Measurements from ENCODE around the gene CLCN5. TPM values are rescaled to one million over a fixed set of nuclear protein-coding genes. Genes with fewer than 3 reads are reported as not detected.

Gene CLCN5
- total RNA-seq (2014; rRNA removed; shearing (Covaris generic); ENCODE audit: low replicate concordance), result 0.34 and 3.9 TPM in 2 replicates

DNA sequence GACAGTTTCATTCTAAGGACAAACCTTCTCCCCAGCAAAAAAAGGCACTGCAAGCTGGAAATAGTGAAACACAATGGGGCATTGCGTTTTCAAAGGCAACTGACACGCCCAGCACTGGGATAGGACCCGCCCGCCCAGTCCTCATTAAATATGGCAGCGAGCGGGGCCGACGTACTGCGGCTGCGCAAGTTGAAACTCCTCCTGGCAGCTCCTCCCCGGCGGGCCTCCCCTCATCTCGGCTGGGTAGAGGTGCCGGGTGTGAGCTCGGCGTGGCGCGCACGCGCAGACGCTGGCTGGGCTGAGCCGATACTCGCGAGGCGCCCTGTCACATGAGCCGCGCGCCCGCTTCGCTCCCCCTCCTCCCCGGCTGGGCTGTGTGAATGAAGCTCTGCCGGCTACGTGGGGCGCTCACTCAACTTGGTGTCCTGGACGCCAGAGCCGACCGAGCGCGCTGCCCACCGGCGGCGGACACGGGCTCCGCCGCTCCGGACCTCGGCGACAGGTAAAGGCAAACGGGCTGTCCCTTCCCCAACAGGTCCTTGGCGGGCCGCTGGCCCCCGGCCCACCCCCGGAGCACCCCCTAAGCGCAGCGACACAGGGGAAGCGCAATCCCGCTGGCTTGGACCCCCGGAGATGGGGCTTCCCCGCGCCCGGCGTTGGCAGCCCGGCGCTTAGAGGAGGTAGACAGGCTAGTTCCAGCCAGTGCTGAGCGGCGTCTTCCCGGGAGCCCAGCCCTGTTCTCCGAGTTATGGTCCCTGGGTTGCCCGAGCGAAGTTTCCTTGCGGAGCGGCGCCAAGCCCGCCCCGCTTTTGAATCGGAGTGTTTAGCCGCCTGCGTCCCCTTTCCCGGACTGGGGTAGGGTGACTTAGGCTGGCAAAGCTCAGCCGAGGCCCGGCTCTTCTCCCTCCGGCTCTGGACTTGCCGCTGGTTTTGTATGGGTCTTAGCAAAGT is at the start of gene CLCN5:
TSS of gene CLCN5 (plus strand) at position 306 of the 951 bp plus-strand sequence. CDS start 2,703 bp downstream, outside the sequence.
- in situ Hi-C loops (cut with HindIII; ENCODE audit: low pct_unique_long_range_greater_than_20kb, low sequenced_read_pairs), result no loop called here
- peak; percentile 94 for DNase-seq (ENCODE audit: low read depth)

DNA sequence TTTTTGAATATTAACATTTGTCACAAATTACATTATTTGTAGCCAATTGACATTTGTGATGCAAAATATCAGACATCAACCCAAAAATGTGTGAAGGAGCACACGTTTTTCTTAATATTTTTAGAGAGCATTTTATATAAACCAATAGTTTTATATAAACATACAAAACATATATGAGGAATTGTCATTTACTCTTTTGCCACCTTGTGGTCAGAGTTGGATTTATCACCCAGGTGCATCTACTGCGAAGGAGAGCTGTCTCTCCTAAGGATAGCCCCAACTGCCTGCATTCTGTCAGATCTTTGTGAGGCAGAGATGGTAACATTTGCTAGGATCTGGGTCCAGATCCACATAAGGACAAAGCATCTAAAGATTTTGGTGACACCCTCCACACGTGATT is 45.6 kb upstream of the CLCN5 start:
- in situ Hi-C loops (cut with HindIII; ENCODE audit: low pct_unique_long_range_greater_than_20kb, low sequenced_read_pairs), result no loop called here

DNA sequence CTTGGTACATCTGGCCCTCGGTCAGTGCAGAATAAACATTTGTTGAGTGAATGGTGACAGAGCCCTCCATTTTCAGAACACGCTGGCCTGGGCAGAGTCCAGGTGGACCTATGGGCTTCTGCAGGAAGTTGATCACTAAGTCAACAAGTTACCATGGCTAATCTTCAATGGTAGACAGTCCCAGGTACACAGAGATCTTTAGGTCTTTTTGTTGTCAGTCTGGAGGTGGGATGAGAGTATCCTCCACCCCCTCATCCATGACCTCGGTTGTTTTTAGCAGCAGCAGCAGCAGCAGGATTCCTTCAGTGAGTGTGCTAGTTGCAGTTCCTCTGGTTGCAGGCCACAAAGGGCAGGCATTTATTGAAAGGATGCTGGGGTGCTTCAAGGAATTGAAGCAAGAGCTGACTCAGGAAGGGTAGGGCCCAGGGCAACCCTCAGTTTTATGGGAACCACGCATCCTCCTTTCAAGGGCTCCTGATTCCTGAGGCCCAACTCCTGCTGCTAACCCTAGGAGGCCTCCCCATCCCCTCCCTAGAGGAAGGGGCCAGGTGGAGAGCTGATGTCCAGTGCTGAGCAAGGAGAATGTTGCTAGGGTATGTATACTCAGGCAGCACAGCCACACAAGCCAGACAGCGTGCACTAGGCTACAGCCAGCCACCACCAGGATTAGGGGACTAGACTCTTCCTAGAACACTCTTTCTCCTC is 44.8 kb upstream of the CLCN5 start:
- in situ Hi-C loops (cut with HindIII; ENCODE audit: low pct_unique_long_range_greater_than_20kb, low sequenced_read_pairs), result no loop called here
- DNase-seq (ENCODE audit: low read depth), result no peak

More for the DNA sequence above, 45.6 kb upstream of the CLCN5 start:
- peak; percentile 26 for DNase-seq (ENCODE audit: low read depth)

DNA sequence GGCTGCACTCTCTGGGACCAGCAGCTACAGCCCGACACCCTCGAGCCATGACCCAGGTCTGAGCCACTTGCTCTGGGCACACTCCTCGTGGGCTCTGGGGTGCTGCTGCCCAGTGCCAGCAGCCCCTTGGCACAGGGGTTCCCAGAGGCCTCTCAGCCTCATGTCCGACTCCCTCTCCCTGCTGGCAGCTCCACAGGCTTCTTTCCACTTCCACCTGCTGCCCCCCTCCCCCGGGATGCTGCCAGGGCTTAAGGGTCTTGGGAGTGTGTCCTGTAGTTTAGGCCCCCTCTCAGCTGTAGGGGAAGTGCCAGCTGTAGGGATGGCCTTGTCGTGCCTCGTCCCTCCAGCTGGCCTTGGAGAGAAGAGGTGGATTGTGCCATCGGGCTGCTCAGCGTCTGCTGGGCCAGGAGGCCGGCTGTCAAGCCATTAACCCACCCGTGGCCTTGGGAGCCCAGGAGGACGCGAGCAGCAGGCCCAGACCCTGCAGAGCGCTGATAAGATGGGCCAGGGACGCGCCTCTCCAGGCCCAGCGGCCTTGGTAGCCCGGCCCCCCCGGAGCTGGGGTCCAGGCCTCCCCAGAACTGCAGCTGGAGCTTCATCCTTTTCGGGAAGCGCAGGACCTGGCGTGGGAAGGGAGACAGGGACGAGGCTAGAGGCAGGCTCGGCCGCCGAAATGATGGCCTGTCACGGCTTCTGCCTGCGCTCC is 44.1 kb upstream of the CLCN5 start:
- in situ Hi-C loops (cut with HindIII; ENCODE audit: low pct_unique_long_range_greater_than_20kb, low sequenced_read_pairs), result no loop called here
- no peak for DNase-seq (ENCODE audit: low read depth)

DNA sequence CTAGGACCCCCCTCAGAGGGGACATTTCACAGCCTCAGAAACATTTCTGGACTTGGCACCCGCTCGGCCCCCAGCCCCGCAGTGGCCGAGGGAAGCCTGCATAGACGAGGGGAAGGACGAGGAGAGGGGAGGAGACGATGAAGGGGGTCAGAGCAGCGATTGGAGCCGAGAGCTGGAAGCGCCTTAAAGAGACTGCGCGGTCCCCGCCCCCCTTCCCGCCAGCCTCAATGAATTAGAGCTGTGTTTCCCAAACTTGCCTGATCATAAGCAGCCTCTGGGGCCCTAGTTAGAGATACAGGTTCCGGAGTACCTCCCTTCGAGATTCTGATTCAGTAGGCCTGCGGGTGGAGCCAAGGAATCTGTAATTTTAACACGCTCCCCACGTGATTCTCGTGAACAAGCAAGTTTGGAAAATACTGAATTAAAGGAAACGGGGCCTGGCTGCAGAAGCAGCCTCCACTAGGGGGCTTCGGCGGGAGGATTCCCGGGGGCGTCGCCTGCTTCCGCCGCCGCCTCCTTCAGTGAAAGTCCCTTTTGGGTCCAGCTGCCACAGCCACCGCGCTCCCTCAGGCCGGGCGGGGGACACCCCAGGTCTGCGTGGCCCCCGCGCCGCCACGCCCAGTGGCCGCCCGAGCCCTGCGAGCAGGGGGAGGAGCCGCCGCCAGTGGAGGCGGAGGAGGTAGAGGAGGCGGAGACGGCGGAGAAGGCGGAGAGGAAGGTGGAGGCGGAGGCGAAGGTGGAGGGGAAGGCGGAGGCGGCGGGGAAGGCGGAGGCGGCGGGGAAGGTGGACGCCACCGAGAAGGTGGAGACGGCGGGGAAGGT is 43.4 kb upstream of the CLCN5 start, which contains the start of gene USP27X:
TSS of gene USP27X (plus strand) at position 651 of the 822 bp plus-strand sequence. CDS start 824 bp downstream, outside the sequence.
- DNase-seq (ENCODE audit: low read depth), result peak; percentile 92
- in situ Hi-C loops (cut with HindIII; ENCODE audit: low pct_unique_long_range_greater_than_20kb, low sequenced_read_pairs), result no loop called here

DNA sequence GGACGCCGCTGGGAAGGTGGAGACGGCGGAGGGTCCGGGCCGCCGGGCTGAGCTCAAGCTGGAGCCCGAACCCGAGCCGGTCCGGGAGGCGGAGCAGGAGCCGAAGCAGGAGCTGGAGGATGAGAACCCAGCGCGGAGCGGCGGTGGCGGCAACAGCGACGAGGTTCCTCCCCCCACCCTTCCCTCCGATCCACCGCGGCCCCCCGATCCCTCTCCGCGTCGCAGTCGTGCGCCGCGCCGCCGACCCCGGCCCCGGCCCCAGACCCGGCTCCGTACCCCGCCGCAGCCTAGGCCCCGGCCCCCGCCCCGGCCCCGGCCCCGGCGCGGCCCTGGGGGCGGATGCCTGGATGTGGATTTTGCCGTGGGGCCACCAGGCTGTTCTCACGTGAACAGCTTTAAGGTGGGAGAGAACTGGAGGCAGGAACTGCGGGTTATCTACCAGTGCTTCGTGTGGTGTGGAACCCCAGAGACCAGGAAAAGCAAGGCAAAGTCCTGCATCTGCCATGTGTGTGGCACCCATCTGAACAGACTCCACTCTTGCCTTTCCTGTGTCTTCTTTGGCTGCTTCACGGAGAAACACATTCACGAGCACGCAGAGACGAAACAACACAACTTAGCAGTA is 42.6 kb upstream of the CLCN5 start:
- no peak for DNase-seq (ENCODE audit: low read depth)
- in situ Hi-C loops (cut with HindIII; ENCODE audit: low pct_unique_long_range_greater_than_20kb, low sequenced_read_pairs), result no loop called here

DNA sequence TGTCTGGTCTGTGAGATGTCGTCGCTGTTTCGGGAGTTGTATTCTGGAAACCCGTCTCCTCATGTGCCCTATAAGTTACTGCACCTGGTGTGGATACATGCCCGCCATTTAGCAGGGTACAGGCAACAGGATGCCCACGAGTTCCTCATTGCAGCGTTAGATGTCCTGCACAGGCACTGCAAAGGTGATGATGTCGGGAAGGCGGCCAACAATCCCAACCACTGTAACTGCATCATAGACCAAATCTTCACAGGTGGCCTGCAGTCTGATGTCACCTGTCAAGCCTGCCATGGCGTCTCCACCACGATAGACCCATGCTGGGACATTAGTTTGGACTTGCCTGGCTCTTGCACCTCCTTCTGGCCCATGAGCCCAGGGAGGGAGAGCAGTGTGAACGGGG is 41.7 kb upstream of the CLCN5 start:
- in situ Hi-C loops (cut with HindIII; ENCODE audit: low pct_unique_long_range_greater_than_20kb, low sequenced_read_pairs), result no loop called here
- DNase-seq (ENCODE audit: low read depth), result no peak

DNA sequence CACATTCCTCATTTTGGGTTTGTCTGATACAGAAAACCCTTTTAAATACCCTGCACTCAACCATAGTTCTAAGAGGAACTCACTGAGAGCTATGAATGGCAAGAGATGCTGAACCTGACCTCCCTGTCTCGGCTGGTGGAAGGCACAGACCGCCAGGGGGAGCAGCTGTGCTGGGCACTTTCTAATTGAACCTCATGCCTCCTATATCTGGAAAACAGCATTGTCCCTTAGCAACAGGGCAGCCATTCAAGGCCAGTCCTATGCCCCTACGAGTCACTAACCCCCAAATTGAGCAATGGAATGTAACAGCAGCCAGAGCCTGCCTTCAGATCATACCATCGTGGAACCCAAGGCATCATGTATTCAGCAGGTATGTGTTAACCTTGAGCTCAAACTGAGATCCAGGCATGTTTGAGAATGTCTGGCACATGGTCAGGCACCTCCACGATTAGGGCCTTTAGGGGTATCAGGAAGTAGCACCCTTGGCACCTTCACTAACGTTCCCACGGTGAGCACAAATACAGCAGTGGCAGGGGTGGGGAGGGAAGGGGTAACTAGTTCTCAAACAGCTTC is 38.0 kb upstream of the CLCN5 start:
- DNase-seq (ENCODE audit: low read depth), result peak; percentile 38
- in situ Hi-C loops (cut with HindIII; ENCODE audit: low pct_unique_long_range_greater_than_20kb, low sequenced_read_pairs), result no loop called here

DNA sequence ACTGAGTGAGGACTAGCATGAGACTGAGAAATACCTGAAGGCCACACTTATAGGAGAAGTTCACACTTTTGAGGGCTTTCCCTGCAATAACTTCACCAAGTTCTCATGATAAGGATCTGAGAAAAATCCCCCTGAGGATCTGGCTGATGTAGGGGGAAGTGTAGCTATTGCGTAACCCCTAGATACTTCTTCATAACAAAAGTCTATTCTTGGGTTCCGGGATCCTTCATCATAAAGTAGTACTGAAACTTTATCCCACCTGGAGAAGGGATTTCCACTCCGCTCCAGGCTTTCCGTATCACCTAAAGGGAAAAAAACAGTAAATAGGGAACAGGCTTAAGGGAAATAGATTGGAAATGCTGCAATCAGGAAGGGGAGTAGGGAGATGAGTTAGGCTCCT is 29.9 kb upstream of the CLCN5 start:
- in situ Hi-C loops (cut with HindIII; ENCODE audit: low pct_unique_long_range_greater_than_20kb, low sequenced_read_pairs), result no loop called here

DNA sequence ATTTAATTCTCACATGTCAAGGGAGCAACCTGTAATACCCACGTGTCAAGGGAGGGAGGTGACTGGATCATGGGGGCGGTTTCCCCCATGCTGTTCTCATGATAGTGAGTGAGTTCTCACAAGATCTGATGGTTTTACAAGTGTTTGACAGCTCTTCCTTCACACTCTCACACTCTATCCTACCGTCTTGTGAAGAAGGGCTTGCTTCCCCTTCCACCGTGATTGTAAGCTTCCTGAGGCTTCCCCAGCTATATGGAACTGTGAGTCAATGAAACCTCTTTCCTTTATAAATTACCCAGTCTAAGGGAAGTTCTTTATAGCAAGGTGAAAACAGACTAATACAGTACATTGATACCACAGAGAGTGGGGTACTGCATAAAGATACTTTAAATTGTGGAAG is 25.4 kb upstream of the CLCN5 start:
- in situ Hi-C loops (cut with HindIII; ENCODE audit: low pct_unique_long_range_greater_than_20kb, low sequenced_read_pairs), result no loop called here

More for the DNA sequence above, 29.9 kb upstream of the CLCN5 start:
- no peak for DNase-seq (ENCODE audit: low read depth)

DNA sequence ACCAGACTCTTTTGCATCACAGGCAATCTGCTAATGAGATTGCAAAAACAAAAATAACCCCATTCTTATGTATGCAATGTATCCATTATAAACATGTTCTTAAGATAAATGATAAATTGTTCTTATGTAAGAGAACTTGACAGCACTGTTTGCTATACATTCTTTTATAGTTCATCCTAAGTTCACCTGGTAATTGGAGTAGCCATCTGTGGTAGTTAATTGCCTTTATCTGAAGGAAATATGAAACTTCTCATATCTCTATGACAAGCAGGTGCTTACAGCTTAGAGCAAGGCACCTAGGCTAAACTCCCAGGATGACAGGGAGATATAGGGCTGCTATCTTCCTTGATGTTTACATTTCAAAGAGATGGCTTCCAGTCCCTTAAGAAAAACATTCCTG is 21.3 kb upstream of the CLCN5 start:
- in situ Hi-C loops (cut with HindIII; ENCODE audit: low pct_unique_long_range_greater_than_20kb, low sequenced_read_pairs), result no loop called here
- DNase-seq (ENCODE audit: low read depth), result no peak

More for the DNA sequence above, 25.4 kb upstream of the CLCN5 start:
- no peak for DNase-seq (ENCODE audit: low read depth)

DNA sequence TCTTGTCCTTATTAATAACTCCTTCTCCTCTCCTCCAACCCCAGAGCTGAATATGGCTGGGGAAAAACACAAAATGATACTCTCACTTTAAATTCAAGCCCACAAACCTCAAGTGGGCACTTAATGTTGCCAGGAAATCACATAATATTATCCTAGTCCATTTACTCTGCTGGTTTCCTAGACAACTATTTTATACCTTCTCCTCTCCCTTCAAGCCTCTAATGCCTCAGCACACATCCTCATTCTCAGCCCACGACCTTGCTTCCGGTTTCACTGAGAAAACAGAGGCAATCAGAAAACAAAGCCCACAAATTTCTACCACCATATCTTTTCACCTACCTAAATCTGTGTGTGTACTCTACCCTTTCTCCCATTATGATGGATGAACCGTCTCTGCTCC is 12.1 kb upstream of the CLCN5 start:
- DNase-seq (ENCODE audit: low read depth), result no peak
- in situ Hi-C loops (cut with HindIII; ENCODE audit: low pct_unique_long_range_greater_than_20kb, low sequenced_read_pairs), result no loop called here

DNA sequence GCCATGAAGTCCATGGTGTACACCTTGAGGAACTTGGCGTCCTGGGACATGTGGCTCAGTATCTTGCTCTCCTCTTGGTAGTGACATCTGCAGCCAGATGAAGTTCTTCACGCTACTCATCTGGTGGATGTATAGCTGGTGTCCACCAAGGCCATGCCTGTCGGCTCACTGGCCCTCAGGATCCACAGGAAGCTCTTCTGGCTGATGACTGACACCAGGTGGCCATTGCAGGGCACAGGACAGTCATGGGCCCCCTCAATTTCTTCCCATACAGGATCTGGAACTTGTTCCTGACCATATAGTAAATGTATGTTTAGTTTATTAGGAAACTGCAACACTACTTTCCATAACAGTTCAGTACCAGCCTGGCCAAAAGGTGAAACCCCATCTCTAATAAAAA is 10.3 kb upstream of the CLCN5 start:
- in situ Hi-C loops (cut with HindIII; ENCODE audit: low pct_unique_long_range_greater_than_20kb, low sequenced_read_pairs), result no loop called here

DNA sequence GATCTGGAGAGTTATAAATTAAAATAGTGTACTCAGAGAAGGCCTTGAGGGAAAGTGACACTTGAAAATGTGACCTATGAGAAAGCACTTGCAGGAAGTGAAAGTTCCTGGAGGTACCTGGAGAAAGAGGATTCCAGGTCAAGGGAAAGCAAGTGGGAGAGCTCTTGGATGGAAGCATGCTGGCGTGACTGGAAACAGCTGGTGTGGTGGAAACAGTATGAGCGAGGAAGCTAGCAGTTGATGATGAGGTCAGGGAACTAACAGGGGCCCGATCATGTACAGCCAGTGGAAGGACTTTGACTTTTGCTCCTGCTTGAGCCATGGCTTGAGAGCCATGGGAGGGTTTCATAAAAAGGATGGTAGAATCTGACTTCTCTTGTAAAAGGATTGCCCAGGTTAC is 9.5 kb upstream of the CLCN5 start:
- in situ Hi-C loops (cut with HindIII; ENCODE audit: low pct_unique_long_range_greater_than_20kb, low sequenced_read_pairs), result no loop called here

More for the DNA sequence above, 10.3 kb upstream of the CLCN5 start:
- DNase-seq (ENCODE audit: low read depth), result no peak

DNA sequence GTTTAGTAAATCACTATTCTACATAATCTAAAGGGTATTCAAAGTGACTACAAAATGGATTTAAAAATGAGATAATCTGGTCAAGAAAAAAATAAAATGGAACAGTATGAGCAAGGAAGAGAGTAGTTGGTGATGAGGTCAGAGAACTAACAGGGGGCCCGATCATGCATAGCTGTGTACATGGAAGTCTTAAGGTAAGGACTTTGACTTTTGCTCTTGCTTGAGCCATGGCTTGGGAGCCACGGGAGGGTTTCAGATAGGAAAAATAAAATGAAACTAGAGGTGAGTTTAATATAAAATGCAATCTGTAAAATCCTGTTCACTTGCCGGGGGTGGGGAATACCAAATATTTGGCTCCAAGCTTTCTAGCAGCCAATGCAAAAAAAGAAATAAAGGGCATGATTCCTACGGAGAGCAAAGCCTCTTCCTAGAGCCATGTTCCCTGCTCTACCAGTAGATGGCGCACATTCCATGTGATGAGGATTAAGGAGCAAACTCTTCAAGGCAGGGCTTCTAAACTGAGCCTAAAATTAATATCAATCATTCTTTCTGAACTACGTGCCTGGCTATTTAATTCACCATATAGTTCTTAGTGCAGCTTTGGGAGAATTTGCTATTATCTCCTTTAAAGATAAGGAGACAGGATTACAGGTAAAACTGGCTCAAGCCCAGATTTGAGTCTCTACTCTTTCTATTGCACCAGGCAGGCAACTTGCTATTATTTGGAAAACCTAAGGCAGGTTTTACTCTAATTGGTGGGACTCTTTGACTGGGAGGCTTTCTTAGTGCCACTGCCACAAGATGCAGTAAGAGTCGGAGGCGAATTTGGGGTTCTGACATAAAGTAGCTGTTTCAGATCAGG is 6.8 kb upstream of the CLCN5 start:
- in situ Hi-C loops (cut with HindIII; ENCODE audit: low pct_unique_long_range_greater_than_20kb, low sequenced_read_pairs), result no loop called here
- DNase-seq (ENCODE audit: low read depth), result peak; percentile 29

More for the DNA sequence above, 9.5 kb upstream of the CLCN5 start:
- DNase-seq (ENCODE audit: low read depth), result no peak

DNA sequence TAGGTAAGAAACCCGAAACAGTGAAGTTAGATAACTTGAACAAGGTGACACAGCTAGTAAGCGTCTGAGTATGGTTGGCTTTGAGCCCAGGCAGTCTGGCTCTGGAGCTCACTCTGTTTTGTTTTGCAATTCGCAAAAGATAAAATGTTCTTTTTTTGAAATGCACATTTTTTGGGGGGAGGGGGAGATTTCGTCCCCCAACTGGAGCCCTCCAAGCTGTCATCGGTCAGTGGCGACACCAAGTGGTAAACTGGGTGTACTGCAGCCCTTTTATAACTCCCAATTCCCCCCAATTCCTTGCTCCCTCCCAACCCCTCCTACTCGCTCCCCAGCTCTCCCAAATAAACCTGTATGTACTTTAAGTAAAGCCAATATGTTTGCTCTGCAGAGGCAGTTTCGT is 2.8 kb upstream of the CLCN5 start:
- peak; percentile 4 for DNase-seq (ENCODE audit: low read depth)
- in situ Hi-C loops (cut with HindIII; ENCODE audit: low pct_unique_long_range_greater_than_20kb, low sequenced_read_pairs), result no loop called here

Data from Caki2 (cell line).